GM12878 (cell line): Measurements from ENCODE around the gene ANO6. TPM values are rescaled to one million over a fixed set of nuclear protein-coding genes. Genes with fewer than 3 reads are reported as not detected.
A peak's percentile ranks its signal among the peaks of the same experiment; 100 is the strongest.

Experiments used
- ATAC-seq: fragments of 200-7000 bp; cut with Tn5 transposase; 3 replicates; pipeline ENCODE4 v1.9.1; 2020; ENCODE audit warnings: mild to moderate bottlenecking, moderate library complexity
- BruUV-seq: library from RNA; stranded (reverse); fragments of 400-500 nt; replicated peaks from 2 replicates; lab custom pipeline; 2021; lab: Mats Ljungman, UMichigan
- CTCF ChIA-PET: fragments of 300-600 bp; sonication (Branson Sonifier 250); formaldehyde crosslinking; extraction: SDS; loops from one replicate; lab custom pipeline; 2021; ENCODE audit warnings: inconsistent platforms; lab: Yijun Ruan, JAX
- POLR2A ChIA-PET: fragments of 350-600 bp; formaldehyde crosslinking; extraction: SDS; loops from one replicate; lab custom pipeline; 2021; ENCODE audit warnings: inconsistent platforms; lab: Charles Lee
- RAD21 ChIA-PET: fragments of 300-600 bp; sonication (Branson Sonifier 250); formaldehyde crosslinking; loops from one replicate; lab custom pipeline; 2023; ENCODE audit warnings: antibody characterized with exemption; ENCODE audit not compliant: unreplicated experiment; lab: Charles Lee
- SMC1A ChIA-PET: fragments of 300-600 bp; sonication (Branson Sonifier 250); formaldehyde crosslinking; loops from one replicate; lab custom pipeline; 2023; ENCODE audit not compliant: unreplicated experiment, uncharacterized antibody; lab: Charles Lee
- DNase-seq: peaks from one replicate; pipeline ENCODE4 v3.0.0-alpha.2; 2011; ENCODE audit warnings: low read depth, low spot score
- FAIRE-seq: peaks from 3 replicates; lab custom pipeline; 2011; peaks lifted over from hg19 to GRCh38; lab: Jason Lieb, UNC
- H2AFZ ChIP-seq: 2 replicates; pipeline ENCODE4 v1.6.0; 2011; ENCODE audit warnings: low read depth, low read length, control low read depth; ENCODE audit not compliant: control insufficient read depth
- H3K27ac ChIP-seq: 2 replicates; pipeline ENCODE4 v1.5.1; 2011; ENCODE audit warnings: control low read depth; ENCODE audit not compliant: control insufficient read depth, insufficient read depth
- H3K27me3 ChIP-seq, 2 experiments: replicated peaks in 1 of 2; 2 replicates each; pipeline versions ENCODE4 v1.6.0 to v1.6.1; 2011; ENCODE audit warnings: low read length in 1 of 2; ENCODE audit not compliant: control insufficient read depth in 2 of 2, insufficient read depth in 2 of 2
- H3K36me3 ChIP-seq, 2 experiments: 2 replicates each; pipeline ENCODE4 v1.5.1; 2011; ENCODE audit warnings: low read length in 1 of 2; ENCODE audit not compliant: control insufficient read depth in 2 of 2, insufficient read depth in 2 of 2
- H3K4me1 ChIP-seq: 2 replicates; pipeline ENCODE4 v1.6.1; 2011; ENCODE audit warnings: mild to moderate bottlenecking, low read length, moderate library complexity, mixed read lengths; ENCODE audit not compliant: control insufficient read depth, insufficient read depth
- H3K4me2 ChIP-seq: 2 replicates; pipeline ENCODE4 v1.6.0; 2011; ENCODE audit warnings: control low read depth; ENCODE audit not compliant: control insufficient read depth, insufficient read depth
- H3K4me3 ChIP-seq: fragments of 200-600 bp; sonication (generic); 2 replicates; pipeline ENCODE4 v1.5.1; 2016
- H3K79me2 ChIP-seq: 2 replicates; pipeline ENCODE4 v1.6.0; 2011; ENCODE audit warnings: low read length; ENCODE audit not compliant: control insufficient read depth, insufficient read depth
- H3K9ac ChIP-seq: 2 replicates; pipeline ENCODE4 v1.8.0; 2011; ENCODE audit warnings: low read length, control low read depth, mixed read lengths; ENCODE audit not compliant: control insufficient read depth, insufficient read depth
- H3K9me3 ChIP-seq: replicated peaks from 3 replicates; pipeline ENCODE4 v1.5.1; 2011; ENCODE audit warnings: mild to moderate bottlenecking, low read length; ENCODE audit not compliant: control insufficient read depth, insufficient read depth
- H4K20me1 ChIP-seq: 2 replicates; pipeline ENCODE4 v1.6.0; 2011; ENCODE audit not compliant: control insufficient read depth, insufficient read depth
- CBX5 ChIP-seq: sonication (generic); IDR thresholded peaks from 2 replicates; pipeline ENCODE4 v1.6.1; 2016; ENCODE audit warnings: low read depth, moderate library complexity, mild to moderate bottlenecking, inconsistent platforms
- CEBPZ ChIP-seq: fragments of 150-350 bp; IDR thresholded peaks from 2 replicates; pipeline ENCODE4 v1.6.1; 2016; ENCODE audit warnings: low read depth, low read length
- CTCF ChIP-seq, 3 experiments: IDR thresholded peaks in 2 of 3; conservative IDR thresholded peaks in 1 of 3; 2 replicates each; pipeline ENCODE4 v1.5.1; 2011; ENCODE audit warnings: low read depth in 3 of 3, low read length in 3 of 3, mild to moderate bottlenecking in 3 of 3, control low read depth in 2 of 3, moderate library complexity in 2 of 3, inconsistent platforms in 1 of 3, mixed read lengths in 1 of 3; ENCODE audit not compliant: control insufficient read depth in 2 of 3, insufficient read depth in 1 of 3; ENCODE audit errors: extremely low read depth in 1 of 3
- PAX5 ChIP-seq: IDR thresholded peaks from 2 replicates; pipeline ENCODE4 v1.6.1; 2011; ENCODE audit warnings: low read depth, low read length, borderline replicate concordance
- RAD21 ChIP-seq: IDR thresholded peaks from 2 replicates; pipeline ENCODE4 v1.6.1; 2011; ENCODE audit warnings: mild to moderate bottlenecking, low read depth, low read length, moderate library complexity; ENCODE audit not compliant: insufficient read depth
- SMARCA5 ChIP-seq: fragments of 450-650 bp; IDR thresholded peaks from 2 replicates; pipeline ENCODE4 v1.6.1; 2017; ENCODE audit warnings: mild to moderate bottlenecking
- ZNF217 ChIP-seq: fragments of 450-650 bp; IDR thresholded peaks from 2 replicates; pipeline ENCODE4 v1.6.1; 2017; ENCODE audit warnings: antibody characterized with exemption, mild to moderate bottlenecking
- ZNF384 ChIP-seq: IDR thresholded peaks from 2 replicates; pipeline ENCODE4 v1.6.1; 2012; ENCODE audit warnings: low read depth, mild to moderate bottlenecking, low read length, improper control_type of control experiment, borderline replicate concordance
- ZZZ3 ChIP-seq: IDR thresholded peaks from 2 replicates; pipeline ENCODE4 v1.6.1; 2011; ENCODE audit warnings: low read depth; ENCODE audit not compliant: control insufficient read depth, insufficient read length
- WGBS: methylation state at CpG from one replicate; pipeline ENCODE4 v1.1.6; 2016; ENCODE audit warnings: low lambda C conversion rate; ENCODE audit not compliant: insufficient replicate concordance, insufficient coverage; ENCODE audit errors: missing lambda C conversion rate; 5-methylcytosine and 5-hydroxymethylcytosine counted together
- in situ Hi-C: fragments of 300-500 bp; cut with MboI; formaldehyde crosslinking; loops from 9 replicates; pipeline ENCODE4 v1.14.3; 2018; ENCODE audit warnings: mixed read lengths
- intact Hi-C: fragments of 100-400 bp; cut with micrococcal nuclease; formaldehyde crosslinking; loops from one replicate; pipeline ENCODE4 v1.14.2; 2022; ENCODE audit not compliant: unreplicated experiment
- polyA plus RNA-seq, 11 experiments: library from polyadenylated mRNA; depleted of rRNA in 4 of 11; unstranded in 6 of 11; stranded (reverse) in 5 of 11; fragments of >200 nt; fragmentation: Nextera tagmentation in 4 of 11; fragmentation: Illumina TruSeq in 1 of 11; extraction: Ambion mirVana in 4 of 11; extraction: Trizol in 1 of 11; gene quantifications; 1 replicate in 1 of 11; 2 replicates in 10 of 11; pipeline versions ENCODE4 v1.2.1 to v1.2.3, GENCODE V29; 2011 to 2016; ENCODE audit warnings: inconsistent platforms in 2 of 11, missing spikeins in 2 of 11, low read depth in 1 of 11
- total RNA-seq, 4 experiments: library from RNA; depleted of rRNA in 3 of 4; stranded (reverse); fragments of >200 nt in 3 of 4; fragmentation: Illumina TruSeq in 1 of 4; extraction: Trizol in 1 of 4; gene quantifications; 2 replicates each; pipeline versions ENCODE4 v1.2.1 to v1.2.3, GENCODE V29; 2013 to 2021

The ANO6 gene
- total and polyA plus RNA-seq, 10 of the 15 experiments (the other 5 are each of a cell fraction or from before 2014, with no cell fraction given), result 4.6 to 30.3 (median 26.0) TPM

- Histone ChIP-seq H3K27me3 (no peaks in the 10 kb centered on the region), H3K4me2 (peak overlapping the region; percentile 49), H3K79me2 (peaks cover 43% of the 10 kb centered on the region), H4K20me1 (no peaks in the 10 kb centered on the region), H3K27ac (peak overlapping the region; percentile 94), H2AFZ (peak overlapping the region; percentile 90), H3K4me3 (peak overlapping the region; percentile 99), H3K9me3 (no peaks in the 10 kb centered on the region), H3K36me3 (no peaks in the 10 kb centered on the region), H3K4me1 (peaks cover 7% of the 10 kb centered on the region), H3K9ac (peak overlapping the region; percentile 95)
- peak; percentile 77 for FAIRE-seq
- in situ Hi-C loops (no loop called here), intact Hi-C loops (loop anchor here (5.0 to 10.0 kb wide), 2 partner anchors 512 to 1160 kb away; partner anchors contain the start of genes ARID2 and SLC38A2)
- ChIA-PET SMC1A (interaction anchor here (0.6 to 2.0 kb wide), 17 partner anchors 9 to 1655 kb away, joined by 3 to 8 read pairs (median 4); no protein-coding TSS in a partner anchor), RAD21 (interaction anchor here (0.7 to 1.6 kb wide), 10 partner anchors 9 to 511 kb away, joined by 3 to 9 read pairs (median 3); no protein-coding TSS in a partner anchor), CTCF (interaction anchor here (0.7 to 3.2 kb wide), 19 partner anchors 9 to 513 kb away, joined by 3 to 25 read pairs (median 4); no protein-coding TSS in a partner anchor), POLR2A (interaction anchor here (0.6 to 2.2 kb wide), 3 partner anchors 10 to 1971 kb away, joined by 4 to 10 read pairs (median 5); no protein-coding TSS in a partner anchor)
- BruUV-seq, result TSS peak; percentile 89
- WGBS, result 3% methylated on average over 11 of the region's 11 CpGs
- ATAC-seq, result no peak
- no peak for DNase-seq
- TF ChIP-seq CBX5 (no peak), CTCF (IDR thresholded peaks at IDR 0.05 in 2 of 3, conservative IDR thresholded peaks at IDR 0.05 in 1 of 3; ENCODE audit: control insufficient read depth in 2 of 3, extremely low read depth in 1 of 3, insufficient read depth in 1 of 3, low read depth in 3 of 3, low read length in 3 of 3) (peak in 1 of 3 experiments; percentile 29; a peak in 2 of 6 replicates), ZZZ3 (no peak), PAX5 (peak; percentile 27; the same call in 1 of the 2 replicates), ZNF384 (0 out of 2 replicates have a peak, but pooled peaks have one; percentile 7), ZNF217 (0 out of 2 replicates have a peak, but pooled peaks have one; percentile 35), RAD21 (peak; percentile 35; the same call in 1 of the 2 replicates), CEBPZ (no peak), SMARCA5 (0 out of 2 replicates have a peak, but pooled peaks have one; percentile 44)
Observed at GRCh38 chr12:45214749-45215418, 1.0 kb upstream of the ANO6 start.
